Measurements from ENCODE around the gene SPATA6L. TPM values are rescaled to one million over a fixed set of nuclear protein-coding genes. Genes with fewer than 3 reads are reported as not detected.

The SPATA6L gene, protein sequence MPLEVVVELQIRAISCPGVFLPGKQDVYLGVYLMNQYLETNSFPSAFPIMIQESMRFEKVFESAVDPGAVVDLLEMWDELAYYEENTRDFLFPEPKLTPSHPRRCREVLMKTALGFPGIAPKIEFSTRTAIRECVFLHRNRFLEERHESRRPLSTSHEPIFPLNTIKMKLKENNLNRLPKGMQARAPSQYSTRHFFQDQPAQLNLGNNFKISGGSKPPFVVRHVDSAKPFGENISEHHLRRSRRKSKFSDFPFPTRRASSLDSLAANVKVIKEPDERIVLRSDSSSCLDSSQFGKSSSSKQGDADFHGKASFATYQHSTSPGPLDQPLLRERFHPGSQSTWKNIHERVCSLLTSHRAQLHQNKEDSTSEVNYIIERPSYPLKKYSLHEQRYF
- 0.25 and 1.2 TPM in 2 replicates for total RNA-seq (ENCODE audit: low replicate concordance)

DNA sequence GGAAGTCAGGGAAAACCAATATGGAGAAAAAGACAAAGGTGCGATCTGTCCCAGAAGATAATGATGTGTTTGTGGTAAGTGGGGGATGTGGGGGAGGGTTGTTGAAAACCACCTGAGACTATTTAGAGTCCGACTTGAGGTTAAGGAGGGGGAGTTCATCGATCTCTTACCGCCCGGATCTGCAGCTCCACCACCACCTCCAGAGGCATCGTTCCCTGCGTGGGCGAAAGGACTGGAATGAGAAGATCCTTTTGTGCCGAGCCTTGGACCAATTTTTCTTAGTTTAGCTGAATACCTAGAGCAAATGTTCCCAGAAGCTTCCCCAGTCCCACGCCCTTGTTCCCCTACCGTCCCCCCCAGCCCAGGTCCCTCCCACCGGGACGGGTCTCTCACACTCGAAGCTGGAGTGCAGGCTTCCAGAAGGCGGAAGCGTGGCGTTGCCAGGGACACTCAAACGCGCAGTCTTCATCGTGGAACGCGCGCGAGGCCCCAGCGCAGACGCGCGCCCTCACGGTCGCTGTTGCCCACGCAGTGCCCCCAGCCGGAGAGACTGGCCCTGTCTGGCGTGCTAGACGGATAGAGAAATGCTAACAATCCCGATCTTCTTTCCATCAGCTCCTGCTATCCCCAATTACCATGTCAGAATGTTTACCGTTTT lies at the start of gene SPATA6L:
TSS of gene SPATA6L (minus strand) at position 439 of the 658 bp plus-strand sequence. CDS start at position 209, 230 bp downstream.
- H3K4me3 ChIP-seq (ENCODE audit: low read depth, low read length), result peak within 1 kb of the TSS; percentile 59
- DNase-seq (ENCODE audit: low read depth), result peak; percentile 40
- TF ChIP-seq CTCF (IDR thresholded peaks at IDR 0.05; ENCODE audit: insufficient read depth, low read length), result peak; percentile 13

DNA sequence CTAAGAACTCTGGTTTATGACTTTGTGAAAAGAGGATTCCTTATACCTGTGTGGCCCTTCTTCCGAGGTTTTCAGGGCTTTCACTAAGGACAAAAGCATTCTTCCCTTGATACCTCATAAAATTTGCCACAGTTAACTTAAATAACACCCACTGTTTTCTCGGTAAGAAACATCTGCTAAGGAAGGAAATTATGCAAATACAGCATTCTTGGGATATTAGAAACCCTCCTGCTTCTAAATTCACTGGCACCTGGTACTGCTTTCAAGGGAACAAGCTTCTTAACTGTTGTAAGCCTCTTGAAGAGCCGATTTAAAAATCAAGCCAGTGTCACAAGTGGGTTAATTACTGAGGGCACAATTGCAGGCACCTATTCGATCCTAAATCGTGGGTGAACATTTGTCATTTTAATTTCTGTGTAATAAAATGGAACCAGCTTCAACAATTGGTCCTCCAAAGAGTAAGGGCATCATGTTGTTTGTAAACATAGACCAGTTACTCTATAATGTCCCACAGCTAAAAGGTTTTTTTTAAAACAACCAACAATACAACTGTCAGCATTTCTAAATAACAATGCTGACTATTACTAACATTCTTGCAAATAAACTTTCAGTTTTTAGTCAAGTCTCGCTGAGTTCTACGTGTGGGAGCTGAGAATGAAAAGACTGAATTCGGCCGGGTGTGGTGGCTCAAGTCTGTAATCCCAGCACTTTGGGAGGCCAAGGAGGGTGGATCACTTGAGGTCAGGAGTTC lies 48.2 kb upstream of the SPATA6L start:
- no peak for TF ChIP-seq CTCF (IDR thresholded peaks at IDR 0.05; ENCODE audit: insufficient read depth, low read length)
- H3K4me3 ChIP-seq (ENCODE audit: low read depth, low read length), result no peak overlapping the region
- no peak for DNase-seq (ENCODE audit: low read depth)

DNA sequence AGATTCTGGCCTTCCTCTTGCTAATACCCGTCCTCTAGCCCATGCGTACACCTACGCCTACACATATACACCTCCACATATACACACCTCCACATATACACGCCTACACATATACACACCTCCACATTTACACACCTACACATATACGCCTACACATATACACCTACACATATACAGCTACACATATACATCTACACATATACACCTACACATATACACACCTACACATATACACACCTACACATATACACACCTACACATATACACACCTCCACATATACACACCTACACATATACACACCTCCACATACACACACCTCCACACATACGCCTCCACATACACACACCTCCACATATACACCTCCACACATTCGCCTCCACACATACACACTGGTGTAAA lies 47.6 kb upstream of the SPATA6L start:
- no peak overlapping the region for H3K4me3 ChIP-seq (ENCODE audit: low read depth, low read length)
- no peak for TF ChIP-seq CTCF (IDR thresholded peaks at IDR 0.05; ENCODE audit: insufficient read depth, low read length)
- no peak for DNase-seq (ENCODE audit: low read depth)

GRCh38 chr9:4709380-4709779 lies 43.1 kb upstream of the SPATA6L start:
- no peak for TF ChIP-seq CTCF (IDR thresholded peaks at IDR 0.05; ENCODE audit: insufficient read depth, low read length)
- H3K4me3 ChIP-seq (ENCODE audit: low read depth, low read length), result no peak overlapping the region
- DNase-seq (ENCODE audit: low read depth), result no peak

- no peak overlapping the region for H3K4me3 ChIP-seq (ENCODE audit: low read depth, low read length)
- DNase-seq (ENCODE audit: low read depth), result no peak
- TF ChIP-seq CTCF (IDR thresholded peaks at IDR 0.05; ENCODE audit: insufficient read depth, low read length), result no peak
Measured at GRCh38 chr9:4706971-4707622, 40.8 kb upstream of the SPATA6L start.

GRCh38 chr9:4706021-4706420 lies 39.7 kb upstream of the SPATA6L start:
- no peak overlapping the region for H3K4me3 ChIP-seq (ENCODE audit: low read depth, low read length)
- TF ChIP-seq CTCF (IDR thresholded peaks at IDR 0.05; ENCODE audit: insufficient read depth, low read length), result no peak
- no peak for DNase-seq (ENCODE audit: low read depth)

Data from fibroblast of the aortic adventitia (primary cell).